ENCODE data around the gene TBC1D1.
A peak's percentile ranks its signal among the peaks of the same experiment; 100 is the strongest.

TBC1D1 gene

GRCh38 chr4:38009949-38010348 lies 119.1 kb downstream of the TBC1D1 start:
- TF ChIP-seq CTCF (IDR thresholded peaks at IDR 0.05; ENCODE audit: control insufficient read depth, extremely low read depth, insufficient read depth): no peak
- DNase-seq (ENCODE audit: low read depth): peak; percentile 56

GRCh38 chr4:38011511-38012162 lies 120.8 kb downstream of the TBC1D1 start:
- no peak overlapping the region for H3K4me3 ChIP-seq (ENCODE audit: low read depth, low read length)
- DNase-seq (ENCODE audit: low read depth): no peak
- TF ChIP-seq CTCF (IDR thresholded peaks at IDR 0.05; ENCODE audit: control insufficient read depth, extremely low read depth, insufficient read depth): no peak

More at GRCh38 chr4:38009949-38010348, 119.1 kb downstream of the TBC1D1 start:
- H3K4me3 ChIP-seq (ENCODE audit: low read depth, low read length): no peak overlapping the region

GRCh38 chr4:38013461-38014366 lies 122.8 kb downstream of the TBC1D1 start:
- no peak for TF ChIP-seq CTCF (IDR thresholded peaks at IDR 0.05; ENCODE audit: control insufficient read depth, extremely low read depth, insufficient read depth)
- peak; percentile 68 for DNase-seq (ENCODE audit: low read depth)
- no peak overlapping the region for H3K4me3 ChIP-seq (ENCODE audit: low read depth, low read length)

- no peak overlapping the region for H3K4me3 ChIP-seq (ENCODE audit: low read depth, low read length)
- DNase-seq (ENCODE audit: low read depth): no peak
- no peak for TF ChIP-seq CTCF (IDR thresholded peaks at IDR 0.05; ENCODE audit: control insufficient read depth, extremely low read depth, insufficient read depth)
These were observed 123.6 kb downstream of the TBC1D1 start for GRCh38 chr4:38014421-38014852.

GRCh38 chr4:38015886-38016515 lies 125.1 kb downstream of the TBC1D1 start:
- no peak for TF ChIP-seq CTCF (IDR thresholded peaks at IDR 0.05; ENCODE audit: control insufficient read depth, extremely low read depth, insufficient read depth)
- H3K4me3 ChIP-seq (ENCODE audit: low read depth, low read length): no peak overlapping the region
- DNase-seq (ENCODE audit: low read depth): no peak

GRCh38 chr4:38016698-38017097 lies 125.8 kb downstream of the TBC1D1 start:
- no peak for TF ChIP-seq CTCF (IDR thresholded peaks at IDR 0.05; ENCODE audit: control insufficient read depth, extremely low read depth, insufficient read depth)
- H3K4me3 ChIP-seq (ENCODE audit: low read depth, low read length): no peak overlapping the region

More at GRCh38 chr4:38016698-38017097, 125.8 kb downstream of the TBC1D1 start:
- no peak for DNase-seq (ENCODE audit: low read depth)
